LNCAP (cell line): ENCODE measurements around the gene PI4KB.

Experiments used
- CTCF ChIP-seq: fragments of 450-650 bp; IDR thresholded peaks from 2 replicates; pipeline ENCODE4 v1.5.1; 2017; ENCODE audit warnings: mild to moderate bottlenecking

Gene PI4KB

DNA sequence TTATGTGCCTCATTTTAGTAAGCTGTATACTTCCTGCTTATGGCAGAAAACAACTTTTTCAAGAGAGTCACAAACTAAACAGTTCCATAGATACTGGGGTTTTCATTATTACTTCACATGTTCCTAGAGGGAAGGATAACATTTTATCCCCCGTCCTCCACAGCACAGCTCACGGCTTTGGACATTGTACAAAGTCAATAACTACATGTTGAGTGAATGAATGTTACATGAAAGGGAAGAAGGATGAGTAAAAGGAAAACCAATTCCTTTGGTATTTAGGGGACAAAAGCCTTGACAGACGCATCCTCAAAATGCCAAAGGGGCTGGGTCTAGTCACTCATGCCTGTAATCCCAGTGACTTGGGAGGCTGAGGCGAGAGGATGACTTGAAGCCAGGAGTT, 14.8 kb downstream of the PI4KB start:
- no peak for TF ChIP-seq CTCF

GRCh38 chr1:151311589-151312331, 15.5 kb downstream of the PI4KB start:
- TF ChIP-seq CTCF = no peak

DNA sequence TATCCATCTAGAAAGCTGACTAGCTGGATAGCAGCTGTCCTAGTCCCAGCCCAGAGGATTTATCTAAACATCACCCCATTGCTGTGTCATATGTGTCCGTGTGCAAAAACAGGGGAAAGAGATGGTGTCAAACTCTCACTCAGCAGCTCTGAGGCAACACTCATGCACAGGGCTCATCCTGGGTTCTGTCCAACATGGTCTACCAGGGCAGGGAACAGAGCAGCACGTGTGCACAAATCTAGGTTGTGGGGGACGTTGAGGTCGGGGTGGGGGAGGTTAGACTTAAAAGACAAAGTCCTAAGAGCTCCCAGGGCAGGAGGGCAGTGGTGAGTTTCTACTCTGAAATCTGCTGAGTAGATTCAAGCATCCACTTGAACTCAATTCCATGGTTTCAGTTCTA, 16.2 kb downstream of the PI4KB start:
- TF ChIP-seq CTCF = no peak

DNA sequence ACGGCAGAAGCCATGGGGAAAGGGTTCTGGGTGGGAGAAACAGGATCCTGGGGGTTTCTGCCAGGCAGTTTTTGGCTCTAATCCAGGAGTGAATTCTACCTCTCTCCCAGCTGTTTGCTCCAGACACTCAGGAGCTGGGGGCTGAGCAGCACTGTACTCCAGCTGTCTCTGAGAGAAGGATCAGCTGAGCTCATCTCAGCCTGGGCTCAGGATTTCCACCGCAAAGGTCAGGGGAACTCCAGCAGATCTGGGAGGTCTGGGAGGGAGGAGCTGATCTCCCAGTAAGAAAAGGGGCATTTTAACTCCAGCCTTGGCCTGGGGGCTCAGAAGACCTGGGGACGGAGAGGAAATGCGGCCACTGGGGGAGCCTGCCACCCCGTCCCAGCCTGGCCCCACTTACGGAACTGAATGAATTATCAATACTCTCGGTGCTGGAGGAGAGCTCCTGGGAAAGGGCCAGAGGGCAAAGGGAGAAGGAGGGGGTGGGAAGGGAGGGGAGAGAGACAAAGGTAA, 17.3 kb downstream of the PI4KB start:
- TF ChIP-seq CTCF = no peak

DNA sequence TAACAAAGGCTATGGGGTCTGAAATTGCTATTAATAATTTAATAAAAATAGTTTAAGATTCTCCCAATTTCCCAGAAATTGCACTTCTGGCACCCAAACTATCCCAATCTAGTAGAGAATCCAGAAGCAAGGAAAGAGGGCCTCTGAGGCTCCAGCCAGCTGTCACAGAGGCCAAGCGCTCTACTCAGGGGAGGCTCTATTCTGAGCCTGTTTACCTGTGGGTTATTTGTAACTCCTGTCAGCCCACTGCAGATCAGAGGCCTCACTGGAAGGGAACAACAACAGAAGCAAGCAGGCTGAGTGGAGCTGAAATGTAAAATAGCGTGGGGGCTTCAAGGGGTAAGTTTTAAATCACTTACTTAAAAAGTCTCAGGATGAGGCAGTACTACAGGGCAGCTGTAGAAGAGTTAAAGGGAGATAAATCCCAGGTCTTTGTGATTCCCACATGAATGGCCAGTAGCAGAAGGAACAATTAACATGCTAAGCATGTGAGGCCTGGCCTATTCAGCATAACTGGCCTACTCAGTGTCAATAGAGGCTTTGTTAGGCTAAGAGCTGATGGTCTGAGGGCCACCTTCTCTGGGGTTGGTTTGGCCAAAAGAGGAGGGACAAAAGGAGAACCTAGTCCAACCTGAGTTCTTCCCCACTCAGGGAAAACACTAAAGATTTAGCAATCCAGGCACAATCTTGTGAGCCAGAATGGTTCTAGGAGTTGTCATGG, 32.3 kb downstream of the PI4KB start:
- TF ChIP-seq CTCF = no peak

GRCh38 chr1:151293093-151293492, 34.1 kb downstream of the PI4KB start:
- no peak for TF ChIP-seq CTCF

- TF ChIP-seq CTCF = no peak
Measured at GRCh38 chr1:151292207-151293030, 34.8 kb downstream of the PI4KB start.
